NCI-H1436 (cell line): ENCODE measurements around the gene TAF5L.

Source experiments
- DNase-seq: peaks from one replicate; lab custom pipeline; 2025; lab: John Stamatoyannopoulos, UW

TAF5L gene

GRCh38 chr1:229625915-229626831 lies at the start of gene TAF5L, which contains the start of gene URB2:
Gene TAF5L, minus strand, starts transcription at chr1:229626122. Its CDS starts 11,640 bp downstream, at chr1:229614482.
Gene URB2, plus strand, starts transcription at chr1:229626247. Its CDS starts 1,387 bp downstream, at chr1:229627634.
- peak; percentile 89 for DNase-seq

- no peak for DNase-seq
These were observed 49.5 kb upstream of the TAF5L start for GRCh38 chr1:229675396-229675795.

DNA sequence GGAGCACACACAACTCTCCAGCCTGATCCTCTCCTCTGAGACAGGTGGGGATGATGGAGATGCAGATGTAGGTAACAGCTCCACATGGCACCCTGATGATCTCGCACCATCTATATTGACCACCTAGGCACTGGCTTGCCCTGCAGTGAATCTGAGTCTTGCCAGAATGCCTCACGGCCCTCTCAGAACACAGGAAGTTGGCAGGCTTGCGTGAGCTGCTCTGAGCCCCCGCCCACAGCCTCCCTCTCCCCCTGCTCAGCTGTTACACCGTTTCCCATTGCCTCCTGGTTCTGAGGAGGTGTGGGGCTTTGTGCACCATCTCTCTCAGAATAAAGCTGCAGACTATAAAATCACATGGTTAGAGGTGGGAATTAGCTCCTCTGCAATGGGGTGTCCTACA lies 48.1 kb upstream of the TAF5L start:
- no peak for DNase-seq

- DNase-seq: no peak
These were observed 46.3 kb upstream of the TAF5L start for GRCh38 chr1:229672246-229672645.

DNA sequence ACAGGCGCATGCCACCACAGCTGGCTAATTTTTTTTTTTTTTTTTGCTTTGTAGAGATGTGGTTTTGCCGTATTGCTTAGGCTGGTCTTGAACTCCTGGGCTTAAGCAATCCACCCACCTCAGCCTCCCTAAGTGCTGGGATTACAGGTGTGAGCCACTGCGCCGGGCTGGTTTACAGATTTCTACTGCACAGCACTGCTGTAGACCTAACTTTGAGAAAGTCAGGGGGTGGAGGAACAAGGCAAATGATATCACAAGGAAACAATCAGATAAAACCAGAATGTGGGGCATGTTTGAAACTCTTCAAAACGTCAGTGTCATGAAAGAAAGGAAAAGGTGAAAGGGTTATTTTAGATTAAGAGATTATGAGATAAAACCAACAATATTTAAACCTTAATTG lies 45.4 kb upstream of the TAF5L start:
- DNase-seq: no peak

- DNase-seq: no peak
These were observed 43.4 kb upstream of the TAF5L start for GRCh38 chr1:229669333-229669732.

DNA sequence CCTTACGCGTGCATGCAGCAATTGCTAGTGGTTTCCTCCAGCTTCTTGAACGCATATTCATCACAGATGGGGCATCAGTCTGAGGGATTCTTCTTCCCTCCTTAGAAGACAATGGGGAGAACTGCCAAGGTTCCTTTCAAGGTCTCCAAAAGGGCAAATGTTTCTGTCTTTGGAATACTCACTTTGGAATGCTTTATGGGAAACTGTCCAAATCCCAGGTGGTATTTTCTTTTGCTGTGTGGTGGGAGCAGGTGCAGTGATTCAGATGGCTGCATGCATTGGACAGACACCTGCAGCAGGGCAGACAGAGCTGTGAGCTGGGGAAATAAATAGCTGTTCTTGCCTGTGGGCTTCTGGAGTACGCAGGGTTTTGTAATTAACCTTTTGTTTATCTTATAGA lies 40.7 kb upstream of the TAF5L start:
- DNase-seq: peak; percentile 6

GRCh38 chr1:229665912-229666558 lies 40.1 kb upstream of the TAF5L start:
- no peak for DNase-seq

DNA sequence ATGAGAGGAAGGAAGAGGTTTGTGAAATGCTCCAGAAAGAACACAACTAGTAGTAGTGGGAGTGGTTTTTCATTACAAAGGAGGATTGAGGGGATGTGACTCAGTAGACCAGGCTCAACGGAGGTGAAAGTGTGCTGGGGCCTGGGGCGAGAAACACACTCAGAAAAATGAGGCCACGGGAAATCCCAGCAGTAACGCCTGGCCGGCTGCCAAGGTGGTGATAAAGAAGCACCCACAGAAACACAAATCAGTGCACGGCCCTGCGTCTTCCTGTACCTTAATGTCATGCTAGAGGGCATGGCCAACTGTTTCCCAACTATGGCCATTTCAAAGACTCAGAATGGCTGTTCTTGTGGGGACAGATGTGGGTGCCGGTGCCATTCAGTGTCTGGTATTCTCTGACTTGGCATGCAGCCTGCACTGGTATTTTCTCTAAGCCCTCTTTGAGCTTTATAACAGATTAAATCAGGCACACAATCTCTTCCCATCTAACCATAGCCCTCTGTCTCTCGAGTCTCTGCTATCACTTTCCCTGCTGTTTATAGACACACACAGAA lies 38.3 kb upstream of the TAF5L start:
- no peak for DNase-seq

- no peak for DNase-seq
These were observed 36.0 kb upstream of the TAF5L start for GRCh38 chr1:229661897-229662296.

DNA sequence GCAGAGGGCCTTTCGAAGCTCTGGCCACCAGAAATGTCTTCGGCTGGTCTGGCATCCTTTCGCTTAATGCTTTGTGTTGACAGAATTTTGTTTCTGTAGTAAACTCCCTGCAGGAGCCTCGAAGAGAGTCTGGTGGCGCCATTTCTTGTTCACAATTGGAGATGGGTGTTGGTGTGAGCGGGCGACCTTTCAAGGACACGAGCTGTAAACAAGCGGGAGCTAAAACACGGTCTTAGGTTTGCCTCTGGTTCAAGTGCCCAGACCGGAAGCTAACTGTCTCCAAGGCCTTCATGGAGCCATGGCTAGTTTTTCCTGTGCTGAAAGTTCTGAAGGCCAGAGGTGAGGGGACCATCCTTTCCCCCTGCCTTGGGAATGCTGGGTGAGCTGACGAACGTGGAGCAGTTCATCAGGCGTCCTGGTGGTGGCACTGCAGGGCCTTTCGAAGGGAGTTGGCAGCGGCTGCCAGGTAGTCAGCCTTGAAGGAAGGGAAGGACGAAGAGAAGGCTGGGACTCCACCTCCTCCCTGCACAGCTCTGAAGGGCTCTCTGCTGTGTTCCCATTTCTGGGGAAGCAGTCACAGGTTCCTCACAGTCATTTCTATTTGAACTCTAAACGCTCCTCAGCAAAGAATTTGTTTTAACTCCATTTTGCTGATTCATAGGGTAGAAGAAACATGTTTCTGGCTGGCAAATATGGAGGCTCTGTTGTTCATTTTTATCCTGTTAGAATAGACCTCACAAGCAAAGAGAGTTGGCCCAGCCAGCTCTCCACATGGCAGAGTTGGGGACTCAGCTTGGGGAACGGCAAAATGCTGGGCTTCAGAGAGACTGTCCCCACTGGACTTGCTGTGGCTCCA lies 35.3 kb upstream of the TAF5L start:
- peak; percentile 85 for DNase-seq

- DNase-seq: no peak
These were observed 32.3 kb upstream of the TAF5L start for GRCh38 chr1:229657993-229658755.

DNA sequence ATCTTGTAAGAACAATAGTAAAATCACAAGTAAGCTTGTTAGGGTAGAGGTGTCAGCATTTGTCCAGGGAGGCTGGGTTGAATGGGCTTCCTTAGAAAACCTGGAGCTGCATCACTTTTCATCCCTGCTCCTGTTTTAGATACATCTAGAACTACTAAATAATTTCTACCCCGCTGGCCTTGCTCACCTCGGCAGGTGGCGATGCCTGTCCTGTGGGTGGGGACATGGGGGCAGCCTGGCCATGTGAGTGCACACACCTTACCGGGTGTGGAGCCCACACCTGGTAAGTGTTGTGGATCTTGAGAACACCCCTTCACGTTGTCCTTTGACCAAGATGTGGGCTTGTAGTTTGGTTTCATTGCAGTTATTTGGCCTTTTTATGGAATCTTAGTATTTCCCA lies 29.9 kb upstream of the TAF5L start:
- no peak for DNase-seq

DNA sequence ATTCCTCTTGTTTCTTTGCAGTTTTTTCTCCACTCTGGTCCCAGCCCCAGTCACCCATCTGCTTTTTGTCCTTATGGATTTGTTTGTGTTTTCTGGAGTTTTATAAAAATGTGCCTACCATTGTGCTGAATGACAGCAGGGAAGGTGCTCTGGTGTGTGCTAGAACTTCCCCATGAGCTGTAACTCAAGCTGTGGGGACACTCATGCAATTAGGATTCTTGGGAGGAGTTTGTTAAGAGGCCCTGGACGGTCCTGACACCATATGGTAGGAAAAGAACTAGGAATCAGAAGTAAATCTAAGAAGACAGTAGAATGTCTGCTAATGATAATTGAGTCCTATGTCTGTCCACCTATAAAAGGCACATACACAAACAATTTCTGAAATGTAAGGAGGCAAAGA lies 27.5 kb upstream of the TAF5L start:
- DNase-seq: no peak

DNA sequence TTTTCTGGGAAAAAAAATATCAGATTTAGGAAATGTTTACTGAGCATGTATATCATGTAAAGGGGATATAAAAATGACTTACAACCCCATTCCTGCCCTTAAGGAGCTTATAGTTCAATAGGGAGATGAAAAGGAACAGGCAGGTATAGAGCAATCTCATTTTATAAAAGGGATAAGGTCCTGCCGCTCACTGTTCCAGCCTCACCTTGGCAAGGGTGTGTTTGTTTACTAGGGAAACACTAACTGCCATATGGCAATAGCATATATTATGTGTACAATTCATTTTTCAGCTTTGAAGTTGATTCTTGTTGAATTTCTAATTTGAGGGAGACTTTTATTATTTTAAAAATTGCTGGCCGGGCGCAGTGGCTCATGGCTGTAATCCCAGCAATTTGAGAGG lies 25.6 kb upstream of the TAF5L start:
- DNase-seq: no peak

DNA sequence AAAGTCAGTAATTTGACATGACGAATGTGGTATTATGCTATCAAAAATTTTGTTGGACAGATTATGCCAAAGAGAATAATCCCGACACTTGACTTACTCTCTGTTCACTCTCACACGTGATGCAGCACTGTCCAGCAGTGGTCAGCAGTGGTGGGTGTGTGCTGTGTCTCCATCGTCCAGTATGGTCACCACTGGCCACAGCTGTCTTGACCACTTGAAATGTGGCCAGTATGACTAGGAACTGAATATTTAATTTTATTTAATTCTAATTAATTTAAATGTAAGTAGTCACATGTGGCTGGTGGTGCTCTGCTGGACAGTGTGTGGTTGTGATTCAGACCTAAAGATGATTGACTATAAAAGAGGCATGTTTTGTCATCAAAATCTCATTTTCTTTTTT lies 24.1 kb upstream of the TAF5L start:
- DNase-seq: no peak

DNA sequence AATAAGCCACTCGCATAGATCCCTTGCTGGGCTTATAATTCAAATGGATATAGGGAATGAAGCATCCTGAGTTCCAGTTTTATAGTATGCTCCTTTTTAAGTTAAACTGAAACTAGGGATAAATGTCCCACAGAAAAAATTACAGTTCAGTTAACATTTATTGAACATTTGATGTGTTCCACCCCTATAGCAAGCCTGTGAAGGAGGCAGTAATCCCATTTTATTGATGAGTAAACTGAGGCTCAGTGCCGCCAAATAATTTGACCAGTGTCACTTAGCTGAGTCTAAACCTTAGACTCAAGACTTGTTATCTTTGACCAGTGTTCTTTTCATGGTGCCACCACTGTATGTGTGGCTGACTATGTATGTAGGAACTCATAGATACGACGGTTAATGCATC lies 22.5 kb upstream of the TAF5L start:
- DNase-seq: no peak

DNA sequence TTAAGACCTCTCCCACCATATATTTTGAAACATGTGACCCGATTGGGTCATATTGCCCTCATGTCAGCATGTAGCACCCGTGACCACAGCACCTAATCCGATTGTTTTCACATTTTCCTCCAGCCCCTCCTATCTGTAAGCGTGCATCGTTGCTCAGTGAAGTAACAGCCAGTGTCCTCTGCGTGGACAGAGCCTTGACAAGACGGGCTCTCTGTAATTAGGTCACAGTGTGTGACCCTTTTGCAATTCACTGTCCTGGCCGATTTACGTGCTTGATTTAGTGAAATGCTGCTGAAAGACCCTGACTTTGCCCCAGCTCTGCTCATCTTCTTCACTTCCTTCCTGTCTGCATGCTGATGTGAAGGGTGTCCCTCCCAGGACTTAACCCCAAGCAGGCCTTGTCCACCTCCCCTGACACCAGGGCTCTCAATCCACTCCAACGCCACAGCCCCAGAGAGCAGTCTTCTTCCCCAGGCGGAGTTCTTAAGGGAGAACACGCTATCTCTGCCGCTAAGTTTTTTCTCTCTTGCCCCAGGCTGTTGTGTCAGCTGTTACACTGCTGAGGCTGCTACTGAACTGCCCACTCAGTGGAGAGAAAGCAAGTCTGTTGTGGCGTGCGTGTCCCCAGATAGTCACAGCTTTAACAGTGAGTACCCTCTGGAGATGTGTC lies 19.5 kb upstream of the TAF5L start:
- no peak for DNase-seq

- DNase-seq: no peak
These were observed 18.2 kb upstream of the TAF5L start for GRCh38 chr1:229643996-229644745.

GRCh38 chr1:229642970-229643369 lies 17.0 kb upstream of the TAF5L start:
- no peak for DNase-seq
